Stimulated activated CD4-positive, alpha-beta T cell treated with anti-CD3 and anti-CD28 coated beads, TNF-alpha, amount 100 ng/mL, for 48 hours (primary cell): ENCODE data around the gene FGFR2.

Experiments
- DNase-seq, 3 donors: peaks; one replicate each; pipeline ENCODE4 v3.0.0-alpha.2; 2020; ENCODE audit warnings: low read depth in 3 of 3

Gene FGFR2

GRCh38 chr10:121452581-121452980 is 145.7 kb downstream of the FGFR2 start:
- no peak for DNase-seq

- DNase-seq: no peak
Observed at GRCh38 chr10:121450247-121450646, 148.0 kb downstream of the FGFR2 start.

GRCh38 chr10:121449482-121449924 is 148.7 kb downstream of the FGFR2 start:
- DNase-seq: no peak

GRCh38 chr10:121448766-121449421 is 149.3 kb downstream of the FGFR2 start:
- no peak for DNase-seq

GRCh38 chr10:121444520-121445165 is 153.6 kb downstream of the FGFR2 start:
- DNase-seq: no peak

GRCh38 chr10:121442086-121442935 is 155.9 kb downstream of the FGFR2 start:
- no peak for DNase-seq

DNA sequence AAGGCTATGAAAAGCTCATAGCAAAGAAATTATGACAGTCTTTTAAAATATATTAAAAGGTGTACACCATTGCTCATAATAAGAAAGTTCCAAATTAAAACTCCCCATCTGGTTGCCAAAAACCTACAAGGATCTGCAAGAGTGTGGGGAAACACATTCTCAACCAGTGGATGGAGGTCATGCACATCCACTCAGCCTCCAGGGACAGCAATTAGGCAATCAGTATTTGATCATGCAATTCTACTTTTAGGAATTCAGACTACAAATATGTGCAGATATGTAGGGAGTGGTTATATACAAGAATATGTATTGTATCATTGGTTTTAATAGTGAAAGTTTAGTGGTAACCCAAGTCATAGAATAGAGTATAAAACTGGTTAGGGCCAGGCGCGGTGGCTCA is 157.8 kb downstream of the FGFR2 start:
- no peak for DNase-seq

GRCh38 chr10:121438333-121438732 is 159.9 kb downstream of the FGFR2 start:
- no peak for DNase-seq

DNA sequence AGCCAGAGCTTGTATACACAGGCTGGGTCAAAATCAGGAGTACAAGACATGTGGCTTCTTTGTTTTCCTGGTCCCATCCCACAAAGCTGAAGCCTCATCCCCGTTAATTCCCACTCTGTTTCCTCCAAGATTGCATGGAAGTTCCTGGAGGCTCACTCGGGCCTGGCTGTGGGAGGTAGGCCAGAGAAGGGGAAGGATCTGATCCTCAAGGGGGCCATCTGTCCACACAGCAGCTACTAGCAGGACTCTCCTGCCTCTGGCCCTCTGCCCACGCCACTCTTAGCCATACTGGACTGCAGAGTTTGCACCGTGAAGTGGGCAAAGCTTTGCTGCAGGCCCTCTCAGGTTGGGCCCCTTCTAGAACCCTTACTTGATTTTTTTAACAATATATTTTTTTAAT is 160.6 kb downstream of the FGFR2 start:
- no peak for DNase-seq

- no peak for DNase-seq
Observed at GRCh38 chr10:121436630-121437341, 161.5 kb downstream of the FGFR2 start.

- DNase-seq: no peak
Observed at GRCh38 chr10:121436281-121436629, 162.0 kb downstream of the FGFR2 start.

- DNase-seq: no peak
Observed at GRCh38 chr10:121435099-121435875, 163.0 kb downstream of the FGFR2 start.

- no peak for DNase-seq
Observed at GRCh38 chr10:121433965-121434364, 164.3 kb downstream of the FGFR2 start.

GRCh38 chr10:121428867-121429266 is 169.4 kb downstream of the FGFR2 start:
- no peak for DNase-seq
